Retinal pigment epithelial cell (primary cell): Measurements from ENCODE around the gene TMC8.

ENCODE experiments used
- DNase-seq: peaks from one replicate; pipeline ENCODE4 v3.0.0-alpha.2; 2010; ENCODE audit warnings: low read depth
- H3K4me3 ChIP-seq: 2 replicates; pipeline ENCODE4 v1.5.1; 2011; ENCODE audit warnings: mild to moderate bottlenecking, low read length, control low read depth, moderate library complexity
- TF ChIP-seq, protein P1 (sequence below): conservative IDR thresholded peaks from 2 replicates; pipeline ENCODE4 v1.5.1; 2011; ENCODE audit warnings: low read depth, low read length, control low read depth, inconsistent platforms

TMC8 gene

GRCh38 chr17:78128551-78129350 lies 1.8 kb upstream of the TMC8 start, which contains the start of gene TMC6:
Gene TMC6 (minus strand): TSS chr17:78128755. CDS start chr17:78126832, 1,923 bp downstream.
- DNase-seq: no peak
- TF ChIP-seq, protein P1, sequence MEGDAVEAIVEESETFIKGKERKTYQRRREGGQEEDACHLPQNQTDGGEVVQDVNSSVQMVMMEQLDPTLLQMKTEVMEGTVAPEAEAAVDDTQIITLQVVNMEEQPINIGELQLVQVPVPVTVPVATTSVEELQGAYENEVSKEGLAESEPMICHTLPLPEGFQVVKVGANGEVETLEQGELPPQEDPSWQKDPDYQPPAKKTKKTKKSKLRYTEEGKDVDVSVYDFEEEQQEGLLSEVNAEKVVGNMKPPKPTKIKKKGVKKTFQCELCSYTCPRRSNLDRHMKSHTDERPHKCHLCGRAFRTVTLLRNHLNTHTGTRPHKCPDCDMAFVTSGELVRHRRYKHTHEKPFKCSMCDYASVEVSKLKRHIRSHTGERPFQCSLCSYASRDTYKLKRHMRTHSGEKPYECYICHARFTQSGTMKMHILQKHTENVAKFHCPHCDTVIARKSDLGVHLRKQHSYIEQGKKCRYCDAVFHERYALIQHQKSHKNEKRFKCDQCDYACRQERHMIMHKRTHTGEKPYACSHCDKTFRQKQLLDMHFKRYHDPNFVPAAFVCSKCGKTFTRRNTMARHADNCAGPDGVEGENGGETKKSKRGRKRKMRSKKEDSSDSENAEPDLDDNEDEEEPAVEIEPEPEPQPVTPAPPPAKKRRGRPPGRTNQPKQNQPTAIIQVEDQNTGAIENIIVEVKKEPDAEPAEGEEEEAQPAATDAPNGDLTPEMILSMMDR: no peak
- peak within 1 kb of the TSS; percentile 71 for H3K4me3 ChIP-seq

- TF ChIP-seq, protein P1: no peak
- DNase-seq: no peak
Measured at GRCh38 chr17:78129351-78130089, 1.1 kb upstream of the TMC8 start.

GRCh38 chr17:78130090-78130436 lies 508 bp upstream of the TMC8 start:
- DNase-seq: no peak
- TF ChIP-seq, protein P1: no peak

More at GRCh38 chr17:78129351-78130089, 1.1 kb upstream of the TMC8 start:
- H3K4me3 ChIP-seq: no peak overlapping the region

DNA sequence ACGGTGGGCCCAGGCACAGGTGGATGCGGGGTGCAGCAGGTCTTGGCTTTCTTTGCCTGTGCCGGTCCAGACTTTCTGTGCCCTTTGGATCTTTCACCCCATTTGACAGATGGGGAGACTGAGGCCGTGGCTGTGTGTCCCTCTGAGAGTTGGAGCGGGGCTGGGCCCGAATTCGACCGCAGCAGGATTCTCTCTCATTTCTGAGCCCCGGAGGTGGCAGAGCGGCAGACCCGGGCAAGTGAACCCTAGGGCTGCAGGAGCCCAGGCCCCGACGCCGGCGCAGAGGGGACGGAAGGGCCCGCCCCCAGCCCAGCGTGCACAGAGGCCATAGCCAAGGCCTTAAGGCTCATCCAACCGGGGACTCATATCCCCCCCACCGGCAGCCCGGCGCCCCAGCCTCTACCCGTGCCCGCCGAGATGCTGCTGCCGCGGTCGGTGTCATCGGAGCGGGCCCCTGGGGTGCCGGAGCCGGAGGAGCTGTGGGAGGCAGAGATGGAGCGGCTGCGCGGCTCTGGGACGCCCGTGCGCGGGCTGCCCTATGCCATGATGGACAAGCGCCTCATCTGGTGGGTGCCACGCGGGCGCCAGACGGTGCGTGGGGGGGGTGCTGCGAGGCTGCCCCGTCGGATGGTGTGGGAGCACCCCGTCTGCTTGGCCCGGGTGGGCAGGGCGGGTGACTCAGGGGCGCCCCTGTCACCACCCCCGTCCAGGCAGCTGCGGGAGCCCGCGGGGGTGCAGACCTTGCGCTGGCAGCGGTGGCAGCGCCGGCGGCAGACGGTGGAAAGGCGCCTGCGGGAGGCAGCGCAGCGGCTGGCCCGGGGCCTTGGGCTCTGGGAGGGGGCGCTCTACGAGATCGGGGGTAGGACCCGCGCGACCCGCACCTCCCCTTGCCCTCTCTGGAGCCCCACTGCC lies 857 bp downstream of the TMC8 start:
- DNase-seq: no peak
- H3K4me3 ChIP-seq: peak overlapping the region; percentile 20
- TF ChIP-seq, protein P1: no peak

More at GRCh38 chr17:78130090-78130436, 508 bp upstream of the TMC8 start:
- H3K4me3 ChIP-seq: no peak overlapping the region

DNA sequence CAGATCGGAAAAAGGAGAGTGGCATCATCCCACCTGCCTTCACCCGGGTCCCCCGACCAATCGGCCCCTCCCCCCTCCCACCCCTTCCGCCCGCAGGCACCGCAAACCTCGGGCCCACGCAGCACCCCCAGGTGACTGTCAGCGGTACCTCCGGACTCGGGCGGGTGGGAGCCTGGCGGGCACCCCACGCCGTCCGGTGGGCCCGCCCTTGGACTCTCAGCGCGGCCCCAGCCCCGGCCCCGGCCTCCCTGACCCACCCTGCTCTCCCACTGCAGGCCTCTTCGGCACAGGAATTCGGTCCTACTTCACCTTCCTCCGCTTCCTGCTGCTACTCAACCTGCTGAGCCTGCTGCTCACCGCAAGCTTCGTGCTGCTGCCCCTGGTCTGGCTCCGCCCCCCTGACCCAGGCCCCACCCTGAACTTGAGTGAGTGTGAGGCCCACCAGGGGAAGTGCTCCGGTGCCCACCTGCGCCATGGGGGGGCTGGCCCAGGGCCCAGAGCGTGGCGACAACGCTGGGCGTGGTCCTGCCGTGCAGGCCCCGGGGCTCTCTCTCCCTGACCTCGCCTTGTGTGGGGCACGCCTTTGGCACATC lies 1.6 kb downstream of the TMC8 start:
- peak overlapping the region; percentile 20 for H3K4me3 ChIP-seq
- DNase-seq: no peak

DNA sequence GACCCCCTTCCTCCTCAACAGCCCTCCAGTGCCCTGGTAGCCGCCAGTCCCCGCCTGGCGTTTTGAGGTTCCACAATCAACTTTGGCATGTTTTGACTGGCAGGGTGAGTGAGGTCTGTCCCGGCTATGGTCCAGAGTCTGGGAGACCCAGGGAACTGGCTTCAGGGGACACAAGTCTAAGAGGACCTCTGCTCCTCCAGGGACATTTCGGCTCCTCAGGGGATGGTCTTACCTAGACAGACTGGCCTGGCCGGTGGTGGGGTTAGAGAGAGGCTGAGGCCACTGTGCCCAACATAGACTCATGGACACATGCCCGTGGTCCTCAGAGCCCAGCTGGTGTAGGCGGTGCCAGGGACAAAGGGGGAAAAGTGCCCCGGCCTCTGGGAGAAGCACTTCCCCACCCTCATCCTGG lies 2.2 kb downstream of the TMC8 start:
- no peak for DNase-seq
- H3K4me3 ChIP-seq: no peak overlapping the region
- TF ChIP-seq, protein P1: no peak

More for the DNA sequence above, 1.6 kb downstream of the TMC8 start:
- TF ChIP-seq, protein P1: no peak
